ENCODE measurements around the gene CD300A. TPM values are rescaled to one million over a fixed set of nuclear protein-coding genes. Genes with fewer than 3 reads are reported as not detected.

The CD300A gene
- total and polyA plus RNA-seq, 2 of the 4 experiments (the other 2 are of a cell fraction), result not detected

GRCh38 chr17:74442291-74442669 is 24.2 kb upstream of the CD300A start:
- ATAC-seq (ENCODE audit: low read depth), result no peak
- H3K9me1 ChIP-seq (ENCODE audit: insufficient read depth, low read length), result no peaks in the 10 kb centered on the region
- no peak overlapping the region for H2AK9ac ChIP-seq (replicated peaks; ENCODE audit: low read depth, low read length, poor library complexity)
- H2BK120ac ChIP-seq (ENCODE audit: low read depth, low read length), result no peak overlapping the region
- DNase-seq, result no peak
- intact Hi-C loops (cut with micrococcal nuclease), result no loop called here
- H2AFZ ChIP-seq (replicated peaks; ENCODE audit: low read length, poor library complexity), result no peak overlapping the region
- no peak overlapping the region for H2AK5ac ChIP-seq (ENCODE audit: low read depth, low read length)
- no peak overlapping the region for H4K8ac ChIP-seq (ENCODE audit: low read depth in 2 of 2, low read length in 2 of 2)
- TF ChIP-seq RCOR1 (IDR thresholded peaks at IDR 0.05; ENCODE audit: insufficient replicate concordance, low read length), result no peak
- TF ChIP-seq MAFK (IDR thresholded peaks at IDR 0.05; ENCODE audit: low read depth, low read length), result no peak
- TF ChIP-seq, protein P1, sequence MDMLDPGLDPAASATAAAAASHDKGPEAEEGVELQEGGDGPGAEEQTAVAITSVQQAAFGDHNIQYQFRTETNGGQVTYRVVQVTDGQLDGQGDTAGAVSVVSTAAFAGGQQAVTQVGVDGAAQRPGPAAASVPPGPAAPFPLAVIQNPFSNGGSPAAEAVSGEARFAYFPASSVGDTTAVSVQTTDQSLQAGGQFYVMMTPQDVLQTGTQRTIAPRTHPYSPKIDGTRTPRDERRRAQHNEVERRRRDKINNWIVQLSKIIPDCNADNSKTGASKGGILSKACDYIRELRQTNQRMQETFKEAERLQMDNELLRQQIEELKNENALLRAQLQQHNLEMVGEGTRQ (IDR thresholded peaks at IDR 0.05; ENCODE audit: low read depth, low read length), result no peak
- TF ChIP-seq BHLHE40 (IDR thresholded peaks at IDR 0.05; ENCODE audit: low read depth, low read length), result no peak
- TF ChIP-seq CTCF (conservative IDR thresholded peaks at IDR 0.05; ENCODE audit: low read depth, low read length), result no peak
- no peak for TF ChIP-seq NFE2L2 (IDR thresholded peaks at IDR 0.05; ENCODE audit: low read depth, low read length)
- TF ChIP-seq MAZ (IDR thresholded peaks at IDR 0.05; ENCODE audit: borderline replicate concordance, low read depth, low read length), result no peak
- TF ChIP-seq CHD1 (IDR thresholded peaks at IDR 0.05; ENCODE audit: low read depth, low read length), result no peak
- no peak for TF ChIP-seq MXI1 (IDR thresholded peaks at IDR 0.05; ENCODE audit: borderline replicate concordance, low read depth, low read length)
- TF ChIP-seq ELK1 (IDR thresholded peaks at IDR 0.05; ENCODE audit: borderline replicate concordance, low read depth, low read length), result no peak
- no peak for TF ChIP-seq RFX5 (IDR thresholded peaks at IDR 0.05; ENCODE audit: low read depth, low read length)
- no peak for TF ChIP-seq SMC3 (IDR thresholded peaks at IDR 0.05; ENCODE audit: low read depth, low read length)
- no peak for TF ChIP-seq CEBPB (IDR thresholded peaks at IDR 0.05; ENCODE audit: low read depth, low read length)
- no peak for TF ChIP-seq RAD21 (IDR thresholded peaks at IDR 0.05; ENCODE audit: low read length)
- no peak for TF ChIP-seq POLR2A (IDR thresholded peaks at IDR 0.05; ENCODE audit: low read depth, low read length)
- TF ChIP-seq FOS (IDR thresholded peaks at IDR 0.05; ENCODE audit: low read depth, low read length), result no peak
- H4K5ac ChIP-seq (ENCODE audit: low read depth, low read length), result no peak overlapping the region
- no peak overlapping the region for H2BK5ac ChIP-seq (ENCODE audit: low read depth, low read length, poor library complexity, severe bottlenecking)
- H4K91ac ChIP-seq (ENCODE audit: insufficient read depth, low read depth, low read length), result no peak overlapping the region
- H3K27ac ChIP-seq (ENCODE audit: insufficient read depth, low read length), result no peak overlapping the region
- no peak overlapping the region for H3K56ac ChIP-seq (ENCODE audit: extremely low read depth, insufficient read depth, low read length)
- H4K20me1 ChIP-seq (ENCODE audit: insufficient read depth, low read length), result no peaks in the 10 kb centered on the region
- no peak overlapping the region for H3K18ac ChIP-seq (ENCODE audit: low read depth, low read length)
- dilution Hi-C loops (cut with HindIII; ENCODE audit: low sequenced_read_pairs, unreplicated experiment), result no loop called here
- H3K14ac ChIP-seq (replicated peaks; ENCODE audit: low read depth, low read length), result no peak overlapping the region
- no peaks in the 10 kb centered on the region for H3K27me3 ChIP-seq (ENCODE audit: control insufficient read depth, insufficient read depth, low read length)
- in situ Hi-C loops (cut with MboI; ENCODE audit: low sequenced_read_pairs), result no loop called here
- no CpG with 5 or more reads among the region's 6 CpGs for WGBS, 2 experiments (ENCODE audit: extremely low coverage in 2 of 2, insufficient read length in 1 of 2)
- CTCF ChIA-PET, result no interaction called here
- H2BK20ac ChIP-seq (ENCODE audit: low read depth, low read length), result no peak overlapping the region
- no peak overlapping the region for H3K23ac ChIP-seq (ENCODE audit: low read depth, low read length)
- no peak overlapping the region for H3K4me3 ChIP-seq (ENCODE audit: insufficient read depth, low read depth, low read length)
- no peak overlapping the region for H2BK15ac ChIP-seq (ENCODE audit: low read depth, low read length)
- H3K79me1 ChIP-seq (ENCODE audit: low read depth in 1 of 2, low read length in 2 of 2), result no peaks in the 10 kb centered on the region
- no peak overlapping the region for H3K4ac ChIP-seq (ENCODE audit: low read depth, low read length)
- no peaks in the 10 kb centered on the region for H3K36me3 ChIP-seq (ENCODE audit: control insufficient read depth, insufficient read depth, low read length)
- no peak overlapping the region for H3K9ac ChIP-seq (ENCODE audit: low read depth, low read length)
- H3K4me2 ChIP-seq (ENCODE audit: low read depth, low read length), result no peak overlapping the region
- H3K4me1 ChIP-seq (ENCODE audit: control insufficient read depth, insufficient read depth, low read length), result no peaks in the 10 kb centered on the region
- POLR2A ChIA-PET (ENCODE audit: unreplicated experiment), result no interaction called here
- H3K9me3 ChIP-seq (ENCODE audit: control insufficient read depth, insufficient read depth, low read length), result peaks cover 24% of the 10 kb centered on the region
- BruUV-seq (replicated peaks), result no TSS peak

Measured in IMR-90 (cell line).